Mucosa of descending colon (tissue), 3 donors: Measurements from ENCODE around the gene PPP1R2C. TPM values are rescaled to one million over a fixed set of nuclear protein-coding genes. Genes with fewer than 3 reads are reported as not detected.

ENCODE experiments used
- ATAC-seq: fragments of 200-7000 bp; cut with Tn5 transposase; one replicate; pipeline ENCODE4 v1.9.1; 2020; ENCODE audit warnings: mild to moderate bottlenecking, moderate library complexity
- DNase-seq, 3 donors: peaks; one replicate each; pipeline ENCODE4 v3.0.0-alpha.2; 2020
- H3K36me3 ChIP-seq: fragments of 200-600 bp; one replicate; pipeline ENCODE4 v1.8.0; 2021; ENCODE audit warnings: low read depth, mild to moderate bottlenecking
- H3K4me1 ChIP-seq: fragments of 200-600 bp; one replicate; pipeline ENCODE4 v1.8.0; 2021; ENCODE audit warnings: low read depth, mild to moderate bottlenecking
- H3K4me3 ChIP-seq: fragments of 200-600 bp; one replicate; pipeline ENCODE4 v1.8.0; 2021; ENCODE audit warnings: mild to moderate bottlenecking
- H3K9me3 ChIP-seq: fragments of 200-600 bp; one replicate; pipeline ENCODE4 v1.8.0; 2021; ENCODE audit warnings: mild to moderate bottlenecking
- CTCF ChIP-seq: fragments of 200-600 bp; IDR thresholded peaks from one replicate; pipeline ENCODE4 v1.8.0; 2022; ENCODE audit warnings: antibody characterized with exemption, mild to moderate bottlenecking
- intact Hi-C, 2 donors: fragments of 100-400 bp; cut with DNase I in 1 of 2; cut with micrococcal nuclease in 1 of 2; formaldehyde crosslinking; loops; one replicate each; pipeline versions ENCODE4 v1.11.0 to v1.11.1; 2022; cut with DNase I, micrococcal nuclease
- total RNA-seq, 3 donors: library from RNA; stranded (reverse); fragmentation: NEBNext Ultra II Directional in 2 of 3; extraction: Animal tissue kit (Norgen Biotek cat#: 25700) in 2 of 3; gene quantifications; one replicate each; pipeline versions ENCODE4 v1.2.1 to v1.2.4, GENCODE V29; 2021 to 2023
- donor health status: DM: no; HTN: no; CAD: no; lungs with moderate emphysema.
- donor health status: DM: no; HTN: no; CAD: no.
- donor health status: DM: no; HTN: yes; CAD: no.

Gene PPP1R2C
- total RNA-seq, 3 donors from 2014 or later, result not detected

- ATAC-seq (no peak), DNase-seq (no peak)
- intact Hi-C loops, result no loop called here
- TF ChIP-seq CTCF, result no peak
- H3K9me3 ChIP-seq, result no peaks in the 10 kb centered on the region
- H3K4me1 ChIP-seq, result no peaks in the 10 kb centered on the region
- no peaks in the 10 kb centered on the region for H3K36me3 ChIP-seq
- H3K4me3 ChIP-seq, result no peak overlapping the region
Observed at GRCh38 chrX:42797651-42798269, 19.8 kb upstream of the PPP1R2C start.

DNA sequence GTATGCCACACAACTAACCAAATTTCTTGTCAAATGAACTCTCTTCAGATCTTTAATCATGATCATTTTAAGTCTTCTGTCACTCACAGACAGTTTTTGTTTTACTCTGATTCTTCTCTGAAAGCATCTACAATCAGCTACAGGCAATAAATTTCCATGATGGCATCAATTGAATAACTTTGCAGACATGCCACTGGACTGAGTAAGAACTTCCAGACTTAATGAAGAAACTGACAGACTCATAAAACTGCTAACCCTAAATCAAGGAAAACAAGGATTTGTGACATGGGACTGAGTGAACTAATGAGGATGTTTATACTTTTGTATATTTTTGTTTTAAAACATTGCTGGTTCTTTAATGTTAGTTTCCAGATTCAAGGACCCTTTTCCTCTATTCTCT lies 5.5 kb upstream of the PPP1R2C start:
- Histone ChIP-seq H3K4me3 (no peak overlapping the region), H3K9me3 (no peaks in the 10 kb centered on the region), H3K4me1 (no peaks in the 10 kb centered on the region), H3K36me3 (no peaks in the 10 kb centered on the region)
- intact Hi-C loops, result no loop called here
- TF ChIP-seq CTCF, result no peak
- DNase-seq (no peak), ATAC-seq (no peak)

GRCh38 chrX:42776195-42776594 lies 1.8 kb downstream of the PPP1R2C start:
- ATAC-seq (no peak), DNase-seq (no peak)
- intact Hi-C loops, result no loop called here
- no peaks in the 10 kb centered on the region for H3K36me3 ChIP-seq
- H3K4me1 ChIP-seq, result no peaks in the 10 kb centered on the region
- TF ChIP-seq CTCF, result no peak
- no peak overlapping the region for H3K4me3 ChIP-seq
- H3K9me3 ChIP-seq, result no peaks in the 10 kb centered on the region

GRCh38 chrX:42772874-42773273 lies 5.1 kb downstream of the PPP1R2C start:
- intact Hi-C loops, result no loop called here
- Histone ChIP-seq H3K9me3 (no peaks in the 10 kb centered on the region), H3K36me3 (no peaks in the 10 kb centered on the region), H3K4me3 (no peak overlapping the region), H3K4me1 (no peaks in the 10 kb centered on the region)
- no peak for DNase-seq
- ATAC-seq, result no peak
- no peak for TF ChIP-seq CTCF

- DNase-seq (no peak), ATAC-seq (no peak)
- Histone ChIP-seq H3K4me3 (no peak overlapping the region), H3K36me3 (no peaks in the 10 kb centered on the region), H3K9me3 (no peaks in the 10 kb centered on the region), H3K4me1 (no peaks in the 10 kb centered on the region)
- TF ChIP-seq CTCF, result no peak
- intact Hi-C loops, result no loop called here
Observed at GRCh38 chrX:42771506-42772335, 6.2 kb downstream of the PPP1R2C start.
